Nephron (organoid): ENCODE measurements around the gene SLC12A8.

Source experiments
- H3K27ac Mint-ChIP-seq, 3 experiments: 2 replicates each; pipeline ENCODE4 v1.8.0; 2020; ENCODE audit warnings: mixed read lengths in 3 of 3, mild to moderate bottlenecking in 2 of 3, moderate library complexity in 1 of 3
- H3K27me3 Mint-ChIP-seq: 2 replicates; pipeline ENCODE4 v1.8.0; 2021; ENCODE audit warnings: low read depth, mild to moderate bottlenecking, moderate library complexity, mixed read lengths
- H3K36me3 Mint-ChIP-seq: 2 replicates; pipeline ENCODE4 v1.8.0; 2020; ENCODE audit warnings: low read depth, mixed read lengths
- H3K4me1 Mint-ChIP-seq: 2 replicates; pipeline ENCODE4 v1.8.0; 2020; ENCODE audit warnings: mixed read lengths
- H3K4me3 Mint-ChIP-seq, 3 experiments: 2 replicates each; pipeline ENCODE4 v1.8.0; 2020; ENCODE audit warnings: mild to moderate bottlenecking in 3 of 3, mixed read lengths in 3 of 3, moderate library complexity in 2 of 3
- H3K9me3 Mint-ChIP-seq: 2 replicates; pipeline ENCODE4 v1.8.0; 2020; ENCODE audit warnings: mixed read lengths
- TF ChIP-seq, protein P1 (sequence below), 3 experiments: fragments of 200-600 bp; sonication (generic); IDR thresholded peaks; one replicate each; pipeline ENCODE4 v1.5.0; 2021; ENCODE audit warnings: antibody characterized with exemption in 3 of 3; ENCODE audit not compliant: unreplicated experiment in 3 of 3

The SLC12A8 gene

DNA sequence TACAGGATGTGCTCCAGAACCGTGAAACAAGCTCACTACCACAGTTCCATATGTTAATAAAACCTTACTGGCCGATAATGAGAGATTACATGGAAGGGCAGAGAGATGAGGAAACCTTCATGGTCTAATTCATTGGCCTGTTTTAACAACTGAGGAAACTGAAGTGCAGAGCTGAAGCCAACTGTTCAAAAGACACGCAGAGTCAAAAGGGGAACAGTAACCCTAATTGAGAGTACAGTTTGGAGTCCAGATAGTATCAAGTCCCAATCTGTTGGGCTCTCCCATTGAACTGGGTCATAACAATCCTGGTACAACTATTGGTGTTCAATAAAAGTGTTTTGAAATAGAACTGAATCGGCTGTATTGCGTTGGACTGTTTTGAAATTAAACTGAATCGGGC lies 69.6 kb downstream of the SLC12A8 start:
- TF ChIP-seq, protein P1, sequence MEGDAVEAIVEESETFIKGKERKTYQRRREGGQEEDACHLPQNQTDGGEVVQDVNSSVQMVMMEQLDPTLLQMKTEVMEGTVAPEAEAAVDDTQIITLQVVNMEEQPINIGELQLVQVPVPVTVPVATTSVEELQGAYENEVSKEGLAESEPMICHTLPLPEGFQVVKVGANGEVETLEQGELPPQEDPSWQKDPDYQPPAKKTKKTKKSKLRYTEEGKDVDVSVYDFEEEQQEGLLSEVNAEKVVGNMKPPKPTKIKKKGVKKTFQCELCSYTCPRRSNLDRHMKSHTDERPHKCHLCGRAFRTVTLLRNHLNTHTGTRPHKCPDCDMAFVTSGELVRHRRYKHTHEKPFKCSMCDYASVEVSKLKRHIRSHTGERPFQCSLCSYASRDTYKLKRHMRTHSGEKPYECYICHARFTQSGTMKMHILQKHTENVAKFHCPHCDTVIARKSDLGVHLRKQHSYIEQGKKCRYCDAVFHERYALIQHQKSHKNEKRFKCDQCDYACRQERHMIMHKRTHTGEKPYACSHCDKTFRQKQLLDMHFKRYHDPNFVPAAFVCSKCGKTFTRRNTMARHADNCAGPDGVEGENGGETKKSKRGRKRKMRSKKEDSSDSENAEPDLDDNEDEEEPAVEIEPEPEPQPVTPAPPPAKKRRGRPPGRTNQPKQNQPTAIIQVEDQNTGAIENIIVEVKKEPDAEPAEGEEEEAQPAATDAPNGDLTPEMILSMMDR (IDR thresholded peaks at IDR 0.05; ENCODE audit: unreplicated experiment in 3 of 3): no peak
- H3K9me3 Mint-ChIP-seq: no peaks in the 10 kb centered on the region
- peak overlapping the region in 2 of 3 experiments; percentile 37 to 79 for H3K4me3 Mint-ChIP-seq
- peaks cover 30% of the 10 kb centered on the region for H3K27me3 Mint-ChIP-seq
- H3K36me3 Mint-ChIP-seq: no peaks in the 10 kb centered on the region
- H3K27ac Mint-ChIP-seq: peak overlapping the region in 2 of 3 experiments; percentile 7 to 9
- peaks cover 30% of the 10 kb centered on the region for H3K4me1 Mint-ChIP-seq

- peak overlapping the region in 2 of 3 experiments; percentile 7 to 9 for H3K27ac Mint-ChIP-seq
- TF ChIP-seq, protein P1 (IDR thresholded peaks at IDR 0.05; ENCODE audit: unreplicated experiment in 3 of 3): no peak
- no peaks in the 10 kb centered on the region for H3K36me3 Mint-ChIP-seq
- peak overlapping the region; percentile 37 to 82 (median 79) for H3K4me3 Mint-ChIP-seq
- H3K4me1 Mint-ChIP-seq: peaks cover 34% of the 10 kb centered on the region
- H3K27me3 Mint-ChIP-seq: peaks cover 30% of the 10 kb centered on the region
- no peaks in the 10 kb centered on the region for H3K9me3 Mint-ChIP-seq
Observed at GRCh38 chr3:125142420-125142778, 70.1 kb downstream of the SLC12A8 start.

GRCh38 chr3:125141596-125142419 lies 70.7 kb downstream of the SLC12A8 start:
- TF ChIP-seq, protein P1 (IDR thresholded peaks at IDR 0.05; ENCODE audit: unreplicated experiment in 3 of 3): peak in 1 of 3 experiments; percentile 16
- Mint-ChIP-seq H3K4me3 (peak overlapping the region; percentile 78 to 82 (median 79)), H3K9me3 (no peaks in the 10 kb centered on the region), H3K27ac (peak overlapping the region; percentile 7 to 72 (median 35)), H3K4me1 (peaks cover 34% of the 10 kb centered on the region), H3K36me3 (no peaks in the 10 kb centered on the region), H3K27me3 (peaks cover 30% of the 10 kb centered on the region)

DNA sequence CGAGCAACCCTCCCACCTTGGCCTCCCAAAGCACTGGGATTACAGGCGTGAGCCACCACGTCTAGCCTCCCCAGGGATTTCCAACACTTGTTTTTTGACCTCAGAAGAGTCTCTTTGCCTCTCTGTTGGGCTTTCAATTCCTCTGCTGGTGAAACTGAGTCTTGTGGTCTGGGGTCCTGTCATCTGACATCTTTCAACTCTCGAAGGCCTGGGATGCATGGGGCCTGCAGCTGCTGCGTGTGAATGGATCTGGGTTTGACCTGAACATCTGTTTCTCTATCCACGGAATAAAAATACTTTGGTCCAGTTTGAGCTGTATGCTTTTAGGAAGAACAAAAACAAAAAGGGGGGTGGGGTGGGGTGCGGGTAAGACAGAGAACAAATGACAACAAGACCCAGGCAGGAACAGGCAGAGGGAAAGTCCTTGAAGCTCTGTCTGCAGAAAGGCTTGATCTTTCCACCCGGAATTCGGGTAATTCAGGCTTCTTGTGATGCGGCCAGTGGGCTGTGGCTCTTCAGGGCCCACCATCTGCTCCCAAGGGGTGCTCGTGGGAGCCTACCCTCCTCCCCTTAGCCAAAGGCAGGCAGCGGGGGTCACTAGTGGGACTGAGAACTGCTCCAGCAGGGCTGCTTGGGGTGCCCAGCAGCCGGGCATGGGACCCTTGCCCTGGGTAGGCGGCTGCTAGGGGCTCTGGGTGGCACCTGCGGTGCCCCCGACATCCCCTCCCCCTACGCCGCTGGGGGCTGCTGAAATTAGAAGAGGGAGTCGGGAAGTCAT lies 71.5 kb downstream of the SLC12A8 start:
- peaks cover 34% of the 10 kb centered on the region for H3K4me1 Mint-ChIP-seq
- H3K36me3 Mint-ChIP-seq: no peaks in the 10 kb centered on the region
- peak overlapping the region; percentile 42 to 57 (median 53) for H3K27ac Mint-ChIP-seq
- TF ChIP-seq, protein P1 (IDR thresholded peaks at IDR 0.05; ENCODE audit: unreplicated experiment in 3 of 3): no peak
- peak overlapping the region; percentile 78 to 82 (median 79) for H3K4me3 Mint-ChIP-seq
- no peaks in the 10 kb centered on the region for H3K9me3 Mint-ChIP-seq
- peaks cover 30% of the 10 kb centered on the region for H3K27me3 Mint-ChIP-seq

- peaks cover 34% of the 10 kb centered on the region for H3K4me1 Mint-ChIP-seq
- H3K27ac Mint-ChIP-seq: peak overlapping the region in 2 of 3 experiments; percentile 53 to 57
- H3K36me3 Mint-ChIP-seq: no peaks in the 10 kb centered on the region
- H3K4me3 Mint-ChIP-seq: peak overlapping the region; percentile 35 to 55 (median 39)
- TF ChIP-seq, protein P1 (IDR thresholded peaks at IDR 0.05; ENCODE audit: unreplicated experiment in 3 of 3): no peak
- no peaks in the 10 kb centered on the region for H3K9me3 Mint-ChIP-seq
- H3K27me3 Mint-ChIP-seq: peaks cover 32% of the 10 kb centered on the region
Observed at GRCh38 chr3:125140011-125140817, 72.3 kb downstream of the SLC12A8 start.
